GM23338 (cell line): ENCODE measurements around the gene TBC1D32. TPM values are rescaled to one million over a fixed set of nuclear protein-coding genes. Genes with fewer than 3 reads are reported as not detected.

Experiments used
- ATAC-seq: fragments of 200-7000 bp; cut with Tn5 transposase; 3 replicates; pipeline ENCODE4 v1.9.1; 2020
- DNase-seq: peaks from one replicate; pipeline ENCODE4 v3.0.0-alpha.2; 2015; ENCODE audit warnings: low spot score
- H2AFZ ChIP-seq: fragments of 200-600 bp; sonication (generic); 2 replicates; pipeline ENCODE4 v1.8.0; 2016; ENCODE audit warnings: antibody characterized with exemption, mild to moderate bottlenecking, moderate library complexity
- H3F3A ChIP-seq: fragments of 200-600 bp; sonication (generic); replicated peaks from 2 replicates; pipeline ENCODE4 v1.8.0; 2017; ENCODE audit warnings: antibody characterized with exemption, mixed run types, low read depth
- H3K27ac ChIP-seq: fragments of 200-600 bp; sonication (generic); 2 replicates; pipeline ENCODE4 v1.6.1; 2016; ENCODE audit warnings: low read depth
- H3K27me3 ChIP-seq: fragments of 200-600 bp; sonication (generic); 2 replicates; pipeline ENCODE4 v1.8.0; 2016; ENCODE audit warnings: mild to moderate bottlenecking, mixed run types, moderate library complexity; ENCODE audit not compliant: insufficient read depth
- H3K36me3 ChIP-seq: fragments of 200-600 bp; sonication (generic); 2 replicates; pipeline ENCODE4 v1.8.0; 2016; ENCODE audit warnings: mild to moderate bottlenecking; ENCODE audit not compliant: insufficient read depth
- H3K4me1 ChIP-seq: fragments of 200-600 bp; sonication (generic); 2 replicates; pipeline ENCODE4 v1.8.0; 2016; ENCODE audit warnings: mild to moderate bottlenecking, moderate library complexity; ENCODE audit not compliant: insufficient read depth
- H3K4me2 ChIP-seq: fragments of 200-600 bp; sonication (generic); 2 replicates; pipeline ENCODE4 v1.7.1; 2017; ENCODE audit warnings: mixed run types
- H3K4me3 ChIP-seq: fragments of 200-600 bp; sonication (generic); 2 replicates; pipeline ENCODE4 v1.6.1; 2016; ENCODE audit warnings: mixed run types
- H3K79me2 ChIP-seq: fragments of 200-600 bp; sonication (generic); replicated peaks from 2 replicates; pipeline ENCODE4 v1.8.0; 2017; ENCODE audit warnings: mild to moderate bottlenecking; ENCODE audit not compliant: insufficient read depth
- H3K9me2 ChIP-seq: fragments of 200-600 bp; sonication (generic); 2 replicates; pipeline ENCODE4 v1.8.0; 2017; ENCODE audit not compliant: insufficient read depth
- H4K20me1 ChIP-seq: fragments of 200-600 bp; sonication (generic); replicated peaks from 2 replicates; pipeline ENCODE4 v1.8.0; 2017; ENCODE audit warnings: mild to moderate bottlenecking; ENCODE audit not compliant: insufficient read depth
- H3K27ac Mint-ChIP-seq: 2 replicates; pipeline ENCODE4 v1.8.0; 2020; ENCODE audit warnings: inconsistent platforms, mild to moderate bottlenecking, moderate library complexity, mixed read lengths
- H3K27me3 Mint-ChIP-seq: 3 replicates; pipeline ENCODE4 v1.8.0; 2022; ENCODE audit warnings: low read depth, mild to moderate bottlenecking, moderate library complexity, mixed read lengths, inconsistent platforms; ENCODE audit not compliant: insufficient read depth, poor library complexity
- H3K36me3 Mint-ChIP-seq: 3 replicates; pipeline ENCODE4 v1.8.0; 2021; ENCODE audit warnings: low read depth, mild to moderate bottlenecking, inconsistent platforms, moderate library complexity, mixed read lengths
- H3K4me1 Mint-ChIP-seq: 3 replicates; pipeline ENCODE4 v1.8.0; 2020; ENCODE audit warnings: mild to moderate bottlenecking, inconsistent platforms, mixed read lengths
- H3K4me3 Mint-ChIP-seq: 3 replicates; pipeline ENCODE4 v1.8.0; 2021; ENCODE audit warnings: moderate library complexity, mild to moderate bottlenecking, inconsistent platforms, mixed read lengths
- H3K9me3 Mint-ChIP-seq: 3 replicates; pipeline ENCODE4 v1.8.0; 2020; ENCODE audit warnings: moderate library complexity, mild to moderate bottlenecking, inconsistent platforms, mixed read lengths
- CREB1 ChIP-seq: fragments of 250-450 bp; sonication (Bioruptor Pico); IDR thresholded peaks from 2 replicates; pipeline ENCODE4 v1.5.0; 2020; ENCODE audit warnings: low read depth, mild to moderate bottlenecking, moderate library complexity
- ETS1 ChIP-seq: IDR thresholded peaks from 2 replicates; pipeline ENCODE4 v1.6.1; 2016; ENCODE audit warnings: antibody characterized with exemption
- EZH2 ChIP-seq: fragments of 200-600 bp; sonication (generic); IDR thresholded peaks from one replicate; pipeline ENCODE4 v1.8.0; 2017; ENCODE audit warnings: antibody characterized with exemption, mild to moderate bottlenecking, low read depth; ENCODE audit not compliant: unreplicated experiment
- EZH2phosphoT487 ChIP-seq: fragments of 200-600 bp; sonication (generic); IDR thresholded peaks from one replicate; pipeline ENCODE4 v1.8.1; 2018; ENCODE audit warnings: antibody characterized with exemption; ENCODE audit not compliant: unreplicated experiment
- JUNB ChIP-seq: IDR thresholded peaks from one replicate; pipeline ENCODE4 v1.6.1; 2016; ENCODE audit warnings: antibody characterized with exemption; ENCODE audit not compliant: unreplicated experiment
- NANOG ChIP-seq: IDR thresholded peaks from 2 replicates; pipeline ENCODE4 v1.6.1; 2016; ENCODE audit warnings: antibody characterized with exemption, borderline replicate concordance
- POLR2AphosphoS5 ChIP-seq: IDR thresholded peaks from 2 replicates; pipeline ENCODE4 v1.6.1; 2016; ENCODE audit warnings: antibody characterized with exemption, low read depth
- STAT1 ChIP-seq: IDR thresholded peaks from one replicate; pipeline ENCODE4 v1.6.1; 2016; ENCODE audit warnings: antibody characterized with exemption; ENCODE audit not compliant: unreplicated experiment
- ZNF114 ChIP-seq: fragments of 250-450 bp; sonication (Bioruptor Pico); IDR thresholded peaks from 2 replicates; pipeline ENCODE4 v1.5.0; 2020; ENCODE audit warnings: mild to moderate bottlenecking, moderate library complexity
- ZNF331 ChIP-seq: fragments of 250-450 bp; sonication (Bioruptor Pico); IDR thresholded peaks from 2 replicates; pipeline ENCODE4 v1.5.0; 2020; ENCODE audit warnings: low read depth, mild to moderate bottlenecking, moderate library complexity
- polyA plus RNA-seq: library from polyadenylated mRNA; unstranded; fragments of >200 nt; fragmentation: Nextera tagmentation; extraction: Ambion mirVana; gene quantifications from 2 replicates; pipeline ENCODE4 v1.2.1, GENCODE V29; 2016
- total RNA-seq: library from RNA; depleted of rRNA; stranded (reverse); fragments of >200 nt; shearing (Covaris generic); gene quantifications from 2 replicates; pipeline ENCODE4 v1.2.3, GENCODE V29; 2014
- TF ChIP-seq, protein P1 (sequence below), 2 experiments: fragments of 200-600 bp in 1 of 2; sonication (generic) in 1 of 2; conservative IDR thresholded peaks; 2 replicates each; pipeline versions ENCODE4 v1.5.1 to v1.6.1; 2016 to 2017; ENCODE audit warnings: antibody characterized with exemption in 2 of 2, low read depth in 2 of 2, mild to moderate bottlenecking in 2 of 2, moderate library complexity in 1 of 2
- TF ChIP-seq, protein P2 (sequence below): IDR thresholded peaks from one replicate; pipeline ENCODE4 v1.6.1; 2018; ENCODE audit warnings: antibody characterized with exemption; ENCODE audit not compliant: unreplicated experiment

TBC1D32 gene
- total and polyA plus RNA-seq, 2 experiments from 2014 or later, result 8.9 to 10.4 TPM

DNA sequence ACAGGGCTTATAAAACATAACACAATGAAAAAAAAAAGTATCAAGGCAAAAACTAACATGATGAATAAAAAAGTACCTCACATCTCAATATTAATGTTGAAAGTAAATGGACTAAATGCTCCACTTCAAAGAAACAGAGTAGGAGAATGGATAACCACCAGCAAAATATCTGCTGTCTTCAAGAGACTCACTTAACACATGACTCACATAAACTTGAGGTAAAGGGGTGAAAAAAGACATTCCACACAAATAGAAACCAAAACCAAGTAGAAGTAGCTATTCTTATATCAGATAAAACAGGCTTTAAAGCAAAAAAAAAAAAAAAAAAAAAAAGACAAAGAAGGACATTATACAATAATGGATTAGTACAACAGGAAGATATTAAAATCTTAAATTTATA lies 86.9 kb downstream of the TBC1D32 start:
- Histone ChIP-seq H3K27ac (no peak overlapping the region), H3K4me1 (no peaks in the 10 kb centered on the region), H3K9me2 (no peaks in the 10 kb centered on the region), H4K20me1 (no peaks in the 10 kb centered on the region), H3K79me2 (no peaks in the 10 kb centered on the region), H3K27me3 (no peaks in the 10 kb centered on the region), H3K36me3 (no peaks in the 10 kb centered on the region), H3K4me2 (no peak overlapping the region), H2AFZ (no peak overlapping the region), H3K4me3 (no peak overlapping the region), H3F3A (no peaks in the 10 kb centered on the region)
- H3K4me1 Mint-ChIP-seq, result peaks cover 2% of the 10 kb centered on the region; the same call in 2 of the 3 replicates
- no peak for TF ChIP-seq STAT1
- no peak for TF ChIP-seq JUNB
- TF ChIP-seq EZH2phosphoT487, result no peak
- TF ChIP-seq ZNF331 (CRISPR knock-in tag), result no peak
- no peak for TF ChIP-seq EZH2
- TF ChIP-seq POLR2AphosphoS5, result no peak
- TF ChIP-seq ETS1, result no peak
- TF ChIP-seq ZNF114 (CRISPR knock-in tag), result no peak
- TF ChIP-seq, protein P1, sequence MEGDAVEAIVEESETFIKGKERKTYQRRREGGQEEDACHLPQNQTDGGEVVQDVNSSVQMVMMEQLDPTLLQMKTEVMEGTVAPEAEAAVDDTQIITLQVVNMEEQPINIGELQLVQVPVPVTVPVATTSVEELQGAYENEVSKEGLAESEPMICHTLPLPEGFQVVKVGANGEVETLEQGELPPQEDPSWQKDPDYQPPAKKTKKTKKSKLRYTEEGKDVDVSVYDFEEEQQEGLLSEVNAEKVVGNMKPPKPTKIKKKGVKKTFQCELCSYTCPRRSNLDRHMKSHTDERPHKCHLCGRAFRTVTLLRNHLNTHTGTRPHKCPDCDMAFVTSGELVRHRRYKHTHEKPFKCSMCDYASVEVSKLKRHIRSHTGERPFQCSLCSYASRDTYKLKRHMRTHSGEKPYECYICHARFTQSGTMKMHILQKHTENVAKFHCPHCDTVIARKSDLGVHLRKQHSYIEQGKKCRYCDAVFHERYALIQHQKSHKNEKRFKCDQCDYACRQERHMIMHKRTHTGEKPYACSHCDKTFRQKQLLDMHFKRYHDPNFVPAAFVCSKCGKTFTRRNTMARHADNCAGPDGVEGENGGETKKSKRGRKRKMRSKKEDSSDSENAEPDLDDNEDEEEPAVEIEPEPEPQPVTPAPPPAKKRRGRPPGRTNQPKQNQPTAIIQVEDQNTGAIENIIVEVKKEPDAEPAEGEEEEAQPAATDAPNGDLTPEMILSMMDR (conservative IDR thresholded peaks at IDR 0.05; ENCODE audit: low read depth in 2 of 2), result no peak
- no peak for TF ChIP-seq NANOG
- TF ChIP-seq, protein P2, sequence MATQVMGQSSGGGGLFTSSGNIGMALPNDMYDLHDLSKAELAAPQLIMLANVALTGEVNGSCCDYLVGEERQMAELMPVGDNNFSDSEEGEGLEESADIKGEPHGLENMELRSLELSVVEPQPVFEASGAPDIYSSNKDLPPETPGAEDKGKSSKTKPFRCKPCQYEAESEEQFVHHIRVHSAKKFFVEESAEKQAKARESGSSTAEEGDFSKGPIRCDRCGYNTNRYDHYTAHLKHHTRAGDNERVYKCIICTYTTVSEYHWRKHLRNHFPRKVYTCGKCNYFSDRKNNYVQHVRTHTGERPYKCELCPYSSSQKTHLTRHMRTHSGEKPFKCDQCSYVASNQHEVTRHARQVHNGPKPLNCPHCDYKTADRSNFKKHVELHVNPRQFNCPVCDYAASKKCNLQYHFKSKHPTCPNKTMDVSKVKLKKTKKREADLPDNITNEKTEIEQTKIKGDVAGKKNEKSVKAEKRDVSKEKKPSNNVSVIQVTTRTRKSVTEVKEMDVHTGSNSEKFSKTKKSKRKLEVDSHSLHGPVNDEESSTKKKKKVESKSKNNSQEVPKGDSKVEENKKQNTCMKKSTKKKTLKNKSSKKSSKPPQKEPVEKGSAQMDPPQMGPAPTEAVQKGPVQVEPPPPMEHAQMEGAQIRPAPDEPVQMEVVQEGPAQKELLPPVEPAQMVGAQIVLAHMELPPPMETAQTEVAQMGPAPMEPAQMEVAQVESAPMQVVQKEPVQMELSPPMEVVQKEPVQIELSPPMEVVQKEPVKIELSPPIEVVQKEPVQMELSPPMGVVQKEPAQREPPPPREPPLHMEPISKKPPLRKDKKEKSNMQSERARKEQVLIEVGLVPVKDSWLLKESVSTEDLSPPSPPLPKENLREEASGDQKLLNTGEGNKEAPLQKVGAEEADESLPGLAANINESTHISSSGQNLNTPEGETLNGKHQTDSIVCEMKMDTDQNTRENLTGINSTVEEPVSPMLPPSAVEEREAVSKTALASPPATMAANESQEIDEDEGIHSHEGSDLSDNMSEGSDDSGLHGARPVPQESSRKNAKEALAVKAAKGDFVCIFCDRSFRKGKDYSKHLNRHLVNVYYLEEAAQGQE, result no peak
- TF ChIP-seq CREB1 (CRISPR knock-in tag), result no peak
- DNase-seq (no peak), ATAC-seq (no peak)
- no peak overlapping the region for H3K4me3 Mint-ChIP-seq
- peaks cover 9% of the 10 kb centered on the region; the same call in 2 of the 3 replicates for H3K36me3 Mint-ChIP-seq
- no peak overlapping the region for H3K27ac Mint-ChIP-seq
- H3K27me3 Mint-ChIP-seq, result no peaks in the 10 kb centered on the region
- H3K9me3 Mint-ChIP-seq, result peaks cover 10% of the 10 kb centered on the region; the same call in 2 of the 3 replicates
